GM12872 (cell line): ENCODE results near the gene SAMD4A.

Experiments used
- TF ChIP-seq, protein P1 (sequence below): IDR thresholded peaks from 3 replicates; pipeline ENCODE4 v1.5.1; 2011; ENCODE audit warnings: low read depth, mild to moderate bottlenecking, low read length, moderate library complexity; ENCODE audit not compliant: insufficient read depth

The SAMD4A gene

DNA sequence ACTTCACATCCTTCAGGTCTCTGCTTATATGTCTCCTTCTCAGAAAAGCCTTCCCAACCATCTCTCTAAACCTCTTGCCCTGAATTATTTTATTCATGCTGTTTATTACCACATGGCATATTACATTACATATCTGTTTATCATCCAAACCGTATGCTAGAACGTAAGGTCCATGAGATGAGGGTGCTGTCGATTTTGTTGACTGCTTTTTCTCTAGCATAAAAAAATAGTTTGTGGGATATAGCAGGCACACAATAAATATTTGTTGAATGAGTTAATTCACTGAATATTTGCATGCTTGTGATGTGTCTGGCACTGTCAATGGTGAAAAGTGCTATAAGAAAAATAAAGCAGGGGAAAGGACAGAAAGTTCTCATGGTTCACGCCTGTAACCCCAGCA, 22.9 kb downstream of the SAMD4A start:
- TF ChIP-seq, protein P1, sequence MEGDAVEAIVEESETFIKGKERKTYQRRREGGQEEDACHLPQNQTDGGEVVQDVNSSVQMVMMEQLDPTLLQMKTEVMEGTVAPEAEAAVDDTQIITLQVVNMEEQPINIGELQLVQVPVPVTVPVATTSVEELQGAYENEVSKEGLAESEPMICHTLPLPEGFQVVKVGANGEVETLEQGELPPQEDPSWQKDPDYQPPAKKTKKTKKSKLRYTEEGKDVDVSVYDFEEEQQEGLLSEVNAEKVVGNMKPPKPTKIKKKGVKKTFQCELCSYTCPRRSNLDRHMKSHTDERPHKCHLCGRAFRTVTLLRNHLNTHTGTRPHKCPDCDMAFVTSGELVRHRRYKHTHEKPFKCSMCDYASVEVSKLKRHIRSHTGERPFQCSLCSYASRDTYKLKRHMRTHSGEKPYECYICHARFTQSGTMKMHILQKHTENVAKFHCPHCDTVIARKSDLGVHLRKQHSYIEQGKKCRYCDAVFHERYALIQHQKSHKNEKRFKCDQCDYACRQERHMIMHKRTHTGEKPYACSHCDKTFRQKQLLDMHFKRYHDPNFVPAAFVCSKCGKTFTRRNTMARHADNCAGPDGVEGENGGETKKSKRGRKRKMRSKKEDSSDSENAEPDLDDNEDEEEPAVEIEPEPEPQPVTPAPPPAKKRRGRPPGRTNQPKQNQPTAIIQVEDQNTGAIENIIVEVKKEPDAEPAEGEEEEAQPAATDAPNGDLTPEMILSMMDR, result no peak

DNA sequence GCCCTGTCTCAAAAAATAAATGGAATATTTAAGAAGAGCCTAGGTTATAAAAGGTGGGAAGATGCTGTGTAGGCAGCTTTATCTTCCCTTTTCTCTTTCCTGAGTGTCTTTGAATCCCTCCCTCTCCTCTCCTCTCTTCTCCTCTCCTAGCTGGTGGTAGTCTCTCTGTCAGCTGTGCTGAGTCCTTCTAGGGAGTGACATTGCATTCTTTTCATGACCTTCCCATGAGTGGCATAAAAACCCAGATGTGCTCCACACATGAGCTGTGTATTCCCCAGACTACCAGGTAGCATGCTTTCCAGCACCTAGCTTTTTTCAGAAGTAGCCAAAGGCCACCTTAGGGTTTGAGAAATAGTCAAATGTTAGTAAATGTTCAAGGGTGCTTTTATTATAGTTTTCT, 23.6 kb downstream of the SAMD4A start:
- TF ChIP-seq, protein P1, result no peak

DNA sequence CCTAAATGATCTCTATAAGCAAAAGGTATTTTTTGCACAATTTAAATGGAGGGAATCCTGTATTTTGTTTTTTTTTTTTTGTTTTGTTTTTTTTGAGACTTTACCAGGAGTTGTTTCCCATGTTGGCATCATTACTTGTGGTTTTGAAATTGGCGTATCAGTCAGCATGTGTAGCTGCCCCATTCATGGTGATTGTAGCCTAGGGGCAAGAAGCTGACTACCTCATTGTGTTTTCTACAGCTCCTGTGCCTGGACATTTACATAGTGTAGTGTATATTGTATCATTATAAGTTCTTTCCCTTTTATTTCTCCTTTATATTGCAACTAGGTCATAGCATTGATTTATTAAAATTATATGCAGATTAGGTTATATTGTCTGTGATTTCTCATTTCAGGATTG, 24.5 kb downstream of the SAMD4A start:
- TF ChIP-seq, protein P1, result no peak

DNA sequence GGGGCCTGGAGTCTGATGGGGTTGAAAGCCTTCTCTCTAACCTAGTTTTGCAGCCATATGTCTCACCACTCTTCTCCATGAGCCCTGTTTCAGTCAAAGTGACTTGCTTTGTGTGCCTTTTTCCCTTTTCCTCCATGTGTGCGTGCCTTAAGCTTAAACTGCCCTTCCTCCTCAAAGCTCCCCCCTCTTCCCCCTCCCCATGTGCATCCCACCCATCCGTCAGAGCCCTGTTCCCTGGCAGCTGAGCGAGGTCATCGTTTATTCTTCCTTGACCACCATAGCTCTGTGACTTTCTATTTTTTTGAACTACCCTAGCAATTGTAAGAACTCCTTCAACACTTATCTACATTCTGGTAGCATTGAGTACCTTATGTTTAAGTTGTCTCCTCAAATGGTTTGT, 24.9 kb downstream of the SAMD4A start:
- TF ChIP-seq, protein P1, result no peak

DNA sequence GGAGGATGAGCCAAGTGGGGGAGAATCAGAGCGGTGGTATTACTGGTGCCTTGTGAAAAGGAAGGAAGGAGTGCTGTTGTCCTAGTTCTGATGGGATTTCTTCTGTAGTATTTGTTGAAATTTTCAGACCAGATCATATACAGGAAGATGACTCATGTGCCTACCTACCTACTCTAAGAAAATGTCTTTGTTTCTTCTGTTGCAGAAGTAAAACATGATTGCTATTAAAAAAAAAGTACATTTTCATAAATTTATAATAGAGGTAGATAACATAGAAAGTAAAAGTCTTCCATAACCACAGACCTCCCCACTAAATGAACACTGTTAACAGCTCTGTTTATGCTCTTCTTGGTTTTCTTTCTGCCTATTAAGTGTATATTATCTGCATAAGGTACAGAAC, 26.9 kb downstream of the SAMD4A start:
- TF ChIP-seq, protein P1, result no peak

DNA sequence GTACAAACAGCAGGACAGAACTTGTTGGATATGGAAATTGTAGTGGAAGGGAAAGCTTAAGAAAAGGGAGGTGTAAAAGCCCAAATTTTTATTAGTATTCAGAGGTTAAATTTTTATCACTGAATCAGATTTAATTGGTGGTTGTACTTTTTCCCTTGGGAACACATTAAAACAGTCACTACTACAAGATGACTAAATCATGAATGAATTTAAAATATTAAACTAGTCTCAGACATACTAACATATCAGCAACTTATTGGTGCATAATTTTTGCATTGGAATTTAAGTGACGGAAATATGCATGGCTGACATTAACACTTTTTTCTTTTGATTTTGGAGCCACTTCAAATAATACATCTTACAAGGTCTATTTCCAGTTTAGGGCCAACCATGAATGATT, 27.6 kb downstream of the SAMD4A start:
- TF ChIP-seq, protein P1, result no peak

DNA sequence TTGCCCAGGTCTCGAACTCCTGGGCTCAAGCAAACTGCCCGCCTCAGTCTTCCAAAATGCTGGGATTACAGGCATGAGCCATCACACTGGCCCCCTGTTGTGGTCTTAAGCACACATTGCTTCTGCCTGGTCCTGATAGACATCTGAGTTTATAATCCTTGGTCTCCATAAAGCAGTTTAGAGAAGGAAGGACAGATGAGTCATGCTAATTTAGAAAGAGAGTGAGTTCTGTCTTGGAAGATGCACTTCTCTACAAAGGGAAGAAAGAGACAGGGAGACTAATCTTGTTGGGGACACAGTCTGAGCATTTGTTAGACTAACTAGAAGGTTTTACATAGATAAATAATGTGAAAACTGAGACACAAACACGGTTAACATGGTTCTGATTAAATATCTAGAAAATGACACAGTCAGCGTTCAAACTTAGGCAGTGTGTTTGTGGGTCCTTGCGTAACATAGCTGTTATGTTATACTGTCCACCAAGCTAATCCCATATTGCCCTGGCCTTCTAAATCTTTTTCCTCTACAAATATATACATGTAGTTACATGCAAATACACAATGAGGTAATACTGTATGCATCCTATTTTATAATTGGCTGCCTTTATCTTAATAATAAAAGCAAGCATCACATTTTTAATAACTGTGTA, 31.0 kb downstream of the SAMD4A start:
- TF ChIP-seq, protein P1, result no peak
